Measurements from ENCODE around the gene SLC2A8. TPM values are rescaled to one million over a fixed set of nuclear protein-coding genes. Genes with fewer than 3 reads are reported as not detected.

SLC2A8 gene
- total and polyA plus RNA-seq, 2 experiments from 2014 or later: 45.3 to 62.2 TPM

DNA sequence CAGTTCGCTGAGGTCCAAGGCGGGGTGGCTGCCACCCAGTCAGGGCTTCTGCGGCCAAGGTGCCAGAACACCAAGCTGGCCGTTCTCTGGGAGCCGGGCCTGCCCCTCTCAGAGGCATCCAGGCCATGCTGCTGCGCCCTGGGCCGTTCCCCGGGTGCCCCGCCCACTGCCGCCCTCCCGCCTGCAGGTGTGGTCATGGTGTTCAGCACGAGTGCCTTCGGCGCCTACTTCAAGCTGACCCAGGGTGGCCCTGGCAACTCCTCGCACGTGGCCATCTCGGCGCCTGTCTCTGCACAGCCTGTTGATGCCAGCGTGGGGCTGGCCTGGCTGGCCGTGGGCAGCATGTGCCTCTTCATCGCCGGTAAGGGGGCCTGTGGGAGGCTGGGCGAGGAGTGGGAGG lies 7.7 kb downstream of the SLC2A8 start:
- Histone ChIP-seq H3K4me3 (no peak overlapping the region), H3K4me1 (ENCODE audit: low read depth) (peaks cover 14% of the 10 kb centered on the region), H3K27ac (no peak overlapping the region), H3K27me3 (no peaks in the 10 kb centered on the region), H3K9me3 (ENCODE audit: low read depth) (no peaks in the 10 kb centered on the region), H3K36me3 (peaks cover 5% of the 10 kb centered on the region)
- TF ChIP-seq, protein P1, sequence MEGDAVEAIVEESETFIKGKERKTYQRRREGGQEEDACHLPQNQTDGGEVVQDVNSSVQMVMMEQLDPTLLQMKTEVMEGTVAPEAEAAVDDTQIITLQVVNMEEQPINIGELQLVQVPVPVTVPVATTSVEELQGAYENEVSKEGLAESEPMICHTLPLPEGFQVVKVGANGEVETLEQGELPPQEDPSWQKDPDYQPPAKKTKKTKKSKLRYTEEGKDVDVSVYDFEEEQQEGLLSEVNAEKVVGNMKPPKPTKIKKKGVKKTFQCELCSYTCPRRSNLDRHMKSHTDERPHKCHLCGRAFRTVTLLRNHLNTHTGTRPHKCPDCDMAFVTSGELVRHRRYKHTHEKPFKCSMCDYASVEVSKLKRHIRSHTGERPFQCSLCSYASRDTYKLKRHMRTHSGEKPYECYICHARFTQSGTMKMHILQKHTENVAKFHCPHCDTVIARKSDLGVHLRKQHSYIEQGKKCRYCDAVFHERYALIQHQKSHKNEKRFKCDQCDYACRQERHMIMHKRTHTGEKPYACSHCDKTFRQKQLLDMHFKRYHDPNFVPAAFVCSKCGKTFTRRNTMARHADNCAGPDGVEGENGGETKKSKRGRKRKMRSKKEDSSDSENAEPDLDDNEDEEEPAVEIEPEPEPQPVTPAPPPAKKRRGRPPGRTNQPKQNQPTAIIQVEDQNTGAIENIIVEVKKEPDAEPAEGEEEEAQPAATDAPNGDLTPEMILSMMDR (IDR thresholded peaks at IDR 0.05; ENCODE audit: low read depth, low read length): no peak
- no peak for DNase-seq (ENCODE audit: low read depth in 1 of 2, low spot score in 1 of 2)

DNA sequence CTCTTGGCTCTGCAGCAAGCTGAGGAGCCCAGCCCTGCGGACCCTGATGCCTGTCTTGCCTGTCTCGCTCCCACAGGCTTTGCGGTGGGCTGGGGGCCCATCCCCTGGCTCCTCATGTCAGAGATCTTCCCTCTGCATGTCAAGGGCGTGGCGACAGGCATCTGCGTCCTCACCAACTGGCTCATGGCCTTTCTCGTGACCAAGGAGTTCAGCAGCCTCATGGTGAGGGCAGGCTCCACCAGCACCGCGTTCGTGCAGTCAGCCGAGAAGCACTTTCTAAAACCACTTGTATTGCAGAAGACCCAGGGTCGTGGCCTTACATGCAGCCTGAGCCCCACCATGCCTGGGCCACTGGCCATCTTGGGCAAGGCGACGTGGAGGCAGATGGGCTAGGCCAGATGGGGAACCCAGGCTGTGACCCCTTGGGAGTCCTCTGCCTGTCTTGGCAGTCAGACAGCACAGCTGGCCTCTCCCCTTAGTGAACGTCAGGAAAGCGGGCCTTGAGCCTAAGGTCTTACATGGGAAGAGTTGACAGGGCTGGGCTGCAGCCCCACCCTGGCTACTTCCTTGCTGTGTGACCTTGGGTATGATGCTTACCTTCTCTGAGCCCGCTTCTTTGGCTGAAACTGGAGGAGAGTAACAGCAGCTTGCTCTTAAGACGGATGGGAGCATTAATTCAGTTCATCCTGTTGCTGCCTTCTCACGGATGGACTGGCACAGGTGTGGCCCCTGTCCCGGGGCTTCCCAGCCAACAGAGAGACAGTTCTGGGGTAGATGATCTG lies 8.6 kb downstream of the SLC2A8 start:
- Histone ChIP-seq H3K36me3 (peaks cover 5% of the 10 kb centered on the region), H3K27ac (peak overlapping the region; percentile 74), H3K4me1 (ENCODE audit: low read depth) (peaks cover 14% of the 10 kb centered on the region), H3K9me3 (ENCODE audit: low read depth) (no peaks in the 10 kb centered on the region), H3K4me3 (no peak overlapping the region), H3K27me3 (no peaks in the 10 kb centered on the region)
- TF ChIP-seq, protein P1 (IDR thresholded peaks at IDR 0.05; ENCODE audit: low read depth, low read length): no peak
- DNase-seq (ENCODE audit: low read depth in 1 of 2, low spot score in 1 of 2): no peak

DNA sequence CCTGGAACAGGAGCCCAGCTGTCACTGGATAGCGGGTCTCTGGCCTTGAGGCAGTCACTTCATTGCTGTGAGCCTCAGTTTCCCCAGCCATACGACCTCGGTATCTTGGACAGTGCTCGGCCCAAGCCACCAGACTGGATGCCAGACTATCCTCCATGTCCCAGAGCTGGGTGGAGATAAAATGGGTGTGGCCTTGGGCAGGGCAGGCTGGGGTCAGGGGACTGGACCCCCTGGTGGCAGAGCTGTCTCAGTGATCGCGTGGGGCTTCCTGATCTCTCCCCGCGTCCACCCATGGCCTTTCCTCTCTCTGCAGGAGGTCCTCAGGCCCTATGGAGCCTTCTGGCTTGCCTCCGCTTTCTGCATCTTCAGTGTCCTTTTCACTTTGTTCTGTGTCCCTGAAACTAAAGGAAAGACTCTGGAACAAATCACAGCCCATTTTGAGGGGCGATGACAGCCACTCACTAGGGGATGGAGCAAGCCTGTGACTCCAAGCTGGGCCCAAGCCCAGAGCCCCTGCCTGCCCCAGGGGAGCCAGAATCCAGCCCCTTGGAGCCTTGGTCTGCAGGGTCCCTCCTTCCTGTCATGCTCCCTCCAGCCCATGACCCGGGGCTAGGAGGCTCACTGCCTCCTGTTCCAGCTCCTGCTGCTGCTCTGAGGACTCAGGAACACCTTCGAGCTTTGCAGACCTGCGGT lies 10.0 kb downstream of the SLC2A8 start:
- TF ChIP-seq, protein P1 (IDR thresholded peaks at IDR 0.05; ENCODE audit: low read depth, low read length): no peak

DNA sequence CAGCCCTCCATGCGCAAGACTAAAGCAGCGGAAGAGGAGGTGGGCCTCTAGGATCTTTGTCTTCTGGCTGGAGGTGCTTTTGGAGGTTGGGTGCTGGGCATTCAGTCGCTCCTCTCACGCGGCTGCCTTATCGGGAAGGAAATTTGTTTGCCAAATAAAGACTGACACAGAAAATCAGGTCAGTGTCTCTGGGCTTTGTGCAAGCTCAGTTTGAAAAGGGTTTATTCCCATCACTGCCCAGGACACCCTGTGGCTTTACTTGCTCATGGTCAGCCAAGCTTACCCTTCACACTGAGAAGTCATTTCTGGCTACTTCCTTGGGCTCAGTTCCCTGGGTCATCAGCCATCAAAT lies 10.5 kb downstream of the SLC2A8 start:
- H3K9me3 ChIP-seq (ENCODE audit: low read depth): no peaks in the 10 kb centered on the region
- H3K4me1 ChIP-seq (ENCODE audit: low read depth): peaks cover 14% of the 10 kb centered on the region
- peak overlapping the region; percentile 74 for H3K27ac ChIP-seq
- no peaks in the 10 kb centered on the region for H3K27me3 ChIP-seq
- TF ChIP-seq, protein P1 (IDR thresholded peaks at IDR 0.05; ENCODE audit: low read depth, low read length): no peak
- peak in 1 of 2 donors; percentile 21 for DNase-seq (ENCODE audit: low read depth in 1 of 2, low spot score in 1 of 2)
- no peak overlapping the region for H3K4me3 ChIP-seq
- peaks cover 5% of the 10 kb centered on the region for H3K36me3 ChIP-seq

More for the DNA sequence above, 10.0 kb downstream of the SLC2A8 start:
- Histone ChIP-seq H3K36me3 (peaks cover 5% of the 10 kb centered on the region), H3K27ac (peak overlapping the region; percentile 74), H3K4me1 (ENCODE audit: low read depth) (peaks cover 14% of the 10 kb centered on the region), H3K4me3 (no peak overlapping the region), H3K9me3 (ENCODE audit: low read depth) (no peaks in the 10 kb centered on the region), H3K27me3 (no peaks in the 10 kb centered on the region)
- peak in 1 of 2 donors; percentile 78 for DNase-seq (ENCODE audit: low read depth in 1 of 2, low spot score in 1 of 2)

DNA sequence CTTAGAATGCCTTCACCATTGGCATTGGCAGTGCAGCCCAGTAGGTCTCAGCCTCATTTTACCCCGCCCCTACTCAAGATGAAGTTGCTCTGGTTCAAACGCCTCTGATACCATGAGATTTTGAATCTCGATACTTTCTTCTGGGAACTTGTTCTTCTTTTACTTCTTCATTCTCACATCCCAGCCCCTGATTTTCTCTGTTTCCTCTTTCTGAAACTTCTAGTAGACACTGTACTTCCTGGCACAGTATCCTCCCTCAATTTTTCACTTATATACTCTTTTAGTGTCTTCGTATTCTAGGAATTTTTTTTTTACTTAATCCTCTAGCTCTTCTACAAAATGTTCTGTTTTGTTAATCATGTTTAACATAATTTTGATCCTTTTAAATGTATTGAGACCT lies 14.2 kb downstream of the SLC2A8 start:
- Histone ChIP-seq H3K36me3 (no peaks in the 10 kb centered on the region), H3K4me3 (no peak overlapping the region), H3K9me3 (ENCODE audit: low read depth) (no peaks in the 10 kb centered on the region), H3K4me1 (ENCODE audit: low read depth) (peaks cover 18% of the 10 kb centered on the region), H3K27ac (no peak overlapping the region), H3K27me3 (no peaks in the 10 kb centered on the region)
- DNase-seq (ENCODE audit: low read depth in 1 of 2, low spot score in 1 of 2): no peak
- TF ChIP-seq, protein P1 (IDR thresholded peaks at IDR 0.05; ENCODE audit: low read depth, low read length): no peak

Data from cardiac muscle cell (in vitro differentiated cells and primary cell).